AML-193 (cell line): ENCODE results near the gene SYCE1L.
A peak's percentile ranks its signal among the peaks of the same experiment; 100 is the strongest.
"Not testable (repeated sequence)": the region's sequence is repeated elsewhere in the genome, so short reads cannot be mapped to it uniquely, and the experiment has no call there.

ENCODE experiments used
- DNase-seq, 2 experiments: peaks; one replicate each; lab custom pipeline; 2025; lab: John Stamatoyannopoulos, UW

SYCE1L gene, protein sequence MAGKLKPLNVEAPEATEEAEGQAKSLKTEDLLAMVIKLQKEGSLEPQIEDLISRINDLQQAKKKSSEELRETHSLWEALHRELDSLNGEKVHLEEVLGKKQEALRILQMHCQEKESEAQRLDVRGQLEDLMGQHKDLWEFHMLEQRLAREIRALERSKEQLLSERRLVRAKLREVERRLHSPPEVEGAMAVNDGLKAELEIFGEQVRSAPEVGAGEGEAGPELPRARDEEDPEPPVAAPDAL

DNA sequence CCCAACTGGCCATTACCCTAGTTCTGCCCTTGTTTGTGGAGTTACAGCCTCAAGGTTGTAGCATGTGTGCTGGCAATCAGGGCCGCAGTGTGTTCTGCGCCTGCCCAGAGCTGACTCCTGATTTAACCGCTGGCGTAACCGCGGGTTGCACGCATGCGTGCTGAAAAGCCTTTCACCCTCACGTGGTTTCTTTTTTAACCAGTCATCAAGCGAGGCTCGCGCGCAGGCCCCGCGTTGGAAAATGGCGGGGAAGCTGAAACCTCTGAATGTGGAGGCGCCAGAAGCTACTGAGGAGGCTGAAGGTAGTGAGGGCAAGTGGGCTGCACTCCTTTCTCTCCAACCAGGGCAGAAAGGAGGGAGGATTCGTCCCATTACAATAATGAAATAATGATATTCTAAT, at the start of gene SYCE1L:
SYCE1L (plus strand) TSS at position 198 of the 400 bp plus-strand sequence; CDS start at position 242, 44 bp downstream.
- no peak for DNase-seq

DNA sequence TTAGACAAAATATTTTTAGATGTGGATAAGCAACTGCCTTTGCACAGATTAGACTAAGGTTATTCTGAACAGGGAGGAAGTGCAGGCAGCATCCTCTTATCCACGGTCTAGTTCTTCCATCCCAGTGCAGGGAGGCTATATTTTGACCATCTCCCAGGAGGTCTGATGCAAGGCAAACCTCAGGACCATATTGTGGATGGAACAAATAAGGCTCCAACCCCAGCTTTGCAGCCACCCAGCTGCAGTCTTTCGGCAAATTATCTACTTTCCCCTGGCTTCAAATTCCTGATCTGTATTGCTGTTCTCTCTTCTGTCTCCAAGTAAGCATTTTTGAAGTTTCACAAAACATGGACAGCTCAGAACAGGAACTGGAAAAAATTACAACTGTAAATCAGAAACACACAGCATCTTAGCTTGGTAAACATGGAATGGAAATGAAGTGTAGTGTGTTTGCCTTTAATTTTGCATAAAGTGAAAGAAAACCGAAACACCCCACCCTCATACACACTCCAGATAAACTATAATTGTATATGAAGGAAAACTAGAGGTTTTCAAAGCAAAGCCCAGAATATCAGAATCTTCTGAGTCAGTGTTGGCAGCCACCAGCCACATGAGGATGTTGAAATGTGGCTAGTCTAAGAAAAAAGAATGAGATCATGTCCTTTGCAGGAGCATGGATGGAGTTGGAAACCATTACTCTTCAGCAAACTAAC, 41.7 kb upstream of the SYCE1L start:
- DNase-seq: no peak

- DNase-seq: no peak
Observed at GRCh38 chr16:77158293-77158692, 40.9 kb upstream of the SYCE1L start.

GRCh38 chr16:77165006-77165405, 34.2 kb upstream of the SYCE1L start:
- DNase-seq: no peak

DNA sequence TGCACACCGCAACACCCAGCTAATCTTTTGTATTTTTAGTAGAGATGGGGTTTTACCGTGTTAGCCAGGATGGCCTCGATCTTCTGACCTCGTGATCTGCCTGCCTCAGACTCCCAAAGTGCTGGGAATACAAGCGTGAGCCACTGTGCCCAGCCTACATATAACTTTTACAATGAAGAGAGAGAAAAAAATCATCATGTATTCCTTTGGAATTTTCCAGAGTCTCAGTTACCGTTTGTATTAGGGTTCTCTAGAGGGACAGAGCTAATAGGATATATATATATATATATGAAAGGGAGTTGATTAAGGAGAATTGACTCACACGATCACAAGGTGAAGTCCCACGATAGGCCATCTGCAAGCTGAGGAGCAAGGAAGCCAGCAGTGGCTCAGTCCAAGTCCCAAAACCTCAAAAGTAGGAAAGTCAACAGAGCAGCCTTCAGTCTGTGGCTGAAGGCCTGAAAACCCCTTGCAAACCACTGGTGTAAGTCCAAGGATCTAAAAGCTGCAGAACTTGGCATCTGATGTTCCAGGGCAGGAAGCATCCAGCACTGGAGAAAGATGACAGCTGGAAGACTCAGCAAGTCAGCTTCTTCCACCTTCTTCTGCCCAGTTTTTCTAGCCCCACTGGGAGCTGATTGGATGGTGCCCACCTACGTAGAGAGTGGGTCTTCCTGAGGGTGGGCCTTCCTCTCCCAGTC, 33.5 kb upstream of the SYCE1L start:
- DNase-seq: not testable (repeated sequence)

DNA sequence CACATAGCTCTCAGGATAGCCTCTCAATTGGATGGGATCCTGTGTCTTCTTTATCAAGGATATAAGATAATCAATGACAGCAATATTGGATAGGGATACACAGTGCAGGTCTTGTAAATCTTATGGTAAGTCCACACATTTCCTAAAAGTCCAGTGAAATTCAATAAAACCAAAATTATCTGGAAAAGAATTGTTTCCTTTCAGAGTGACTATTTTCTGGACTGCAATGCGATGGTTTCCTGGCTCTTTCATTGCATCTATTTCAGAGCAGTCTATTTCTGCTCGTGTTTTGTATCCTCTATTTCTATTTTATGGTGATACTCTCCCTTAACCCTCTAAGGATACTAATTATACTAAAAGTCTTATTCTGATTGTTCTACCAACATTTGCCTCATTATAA, 32.5 kb upstream of the SYCE1L start:
- no peak for DNase-seq

GRCh38 chr16:77168901-77169300, 30.3 kb upstream of the SYCE1L start:
- DNase-seq: no peak

- peak; percentile 24 to 60 for DNase-seq
Observed at GRCh38 chr16:77169650-77170236, 29.5 kb upstream of the SYCE1L start.

GRCh38 chr16:77170805-77171204, 28.4 kb upstream of the SYCE1L start:
- DNase-seq: no peak

GRCh38 chr16:77171745-77172635, 27.2 kb upstream of the SYCE1L start:
- DNase-seq: peak; percentile 52 to 63

GRCh38 chr16:77172951-77173350, 26.3 kb upstream of the SYCE1L start:
- no peak for DNase-seq

DNA sequence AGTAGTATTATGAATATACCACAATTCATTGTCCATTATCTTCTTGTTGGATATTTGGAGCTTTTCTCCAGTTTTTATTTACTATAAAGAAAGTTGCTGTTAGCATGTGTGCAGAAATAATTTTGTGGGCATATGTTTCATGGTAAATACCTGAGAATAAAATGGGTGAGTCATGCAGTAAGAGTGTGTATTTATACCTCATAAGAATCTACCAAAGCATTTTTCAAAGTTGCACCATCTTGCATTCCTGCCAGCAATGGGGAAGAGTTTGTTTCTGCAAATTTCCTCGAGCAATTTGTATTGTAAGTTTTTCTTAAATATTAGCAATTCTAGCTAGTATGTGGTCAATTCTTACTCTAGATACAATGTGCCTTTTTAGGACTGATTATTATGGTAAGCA, 16.1 kb upstream of the SYCE1L start:
- no peak for DNase-seq

DNA sequence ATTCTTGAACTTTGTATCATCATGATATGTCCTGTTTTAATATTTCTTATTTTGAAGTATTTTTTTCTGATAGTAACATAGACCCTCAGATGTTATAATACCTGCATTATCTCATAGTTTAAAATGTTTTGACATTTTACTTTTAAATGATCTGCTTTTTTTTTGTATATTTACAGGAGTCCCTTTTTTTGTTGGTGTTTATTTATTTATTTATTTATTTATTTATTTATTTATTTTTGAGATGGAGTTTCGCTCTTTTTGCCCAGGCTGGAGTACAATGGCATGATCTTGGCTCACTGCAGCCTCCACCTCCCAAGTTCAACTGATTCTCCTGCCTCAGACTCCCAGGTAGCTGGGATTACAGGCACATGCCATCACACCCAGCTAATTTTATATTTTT, 12.9 kb upstream of the SYCE1L start:
- DNase-seq: not testable (repeated sequence)

DNA sequence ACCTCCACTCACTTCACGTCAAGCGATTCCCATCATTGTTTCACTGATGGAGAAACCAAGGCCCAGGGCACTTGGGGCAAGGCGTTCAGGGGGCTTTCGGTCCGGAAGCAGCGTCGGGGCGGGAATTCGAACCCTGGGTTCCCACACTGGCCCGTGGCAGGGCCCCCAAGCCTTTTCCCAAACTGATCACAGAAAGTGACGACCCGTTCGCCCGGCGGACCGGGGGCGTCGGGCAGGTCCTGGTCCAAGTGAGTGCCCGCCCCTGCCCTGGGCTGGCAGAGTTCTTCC, 9.1 kb upstream of the SYCE1L start:
- no peak for DNase-seq

DNA sequence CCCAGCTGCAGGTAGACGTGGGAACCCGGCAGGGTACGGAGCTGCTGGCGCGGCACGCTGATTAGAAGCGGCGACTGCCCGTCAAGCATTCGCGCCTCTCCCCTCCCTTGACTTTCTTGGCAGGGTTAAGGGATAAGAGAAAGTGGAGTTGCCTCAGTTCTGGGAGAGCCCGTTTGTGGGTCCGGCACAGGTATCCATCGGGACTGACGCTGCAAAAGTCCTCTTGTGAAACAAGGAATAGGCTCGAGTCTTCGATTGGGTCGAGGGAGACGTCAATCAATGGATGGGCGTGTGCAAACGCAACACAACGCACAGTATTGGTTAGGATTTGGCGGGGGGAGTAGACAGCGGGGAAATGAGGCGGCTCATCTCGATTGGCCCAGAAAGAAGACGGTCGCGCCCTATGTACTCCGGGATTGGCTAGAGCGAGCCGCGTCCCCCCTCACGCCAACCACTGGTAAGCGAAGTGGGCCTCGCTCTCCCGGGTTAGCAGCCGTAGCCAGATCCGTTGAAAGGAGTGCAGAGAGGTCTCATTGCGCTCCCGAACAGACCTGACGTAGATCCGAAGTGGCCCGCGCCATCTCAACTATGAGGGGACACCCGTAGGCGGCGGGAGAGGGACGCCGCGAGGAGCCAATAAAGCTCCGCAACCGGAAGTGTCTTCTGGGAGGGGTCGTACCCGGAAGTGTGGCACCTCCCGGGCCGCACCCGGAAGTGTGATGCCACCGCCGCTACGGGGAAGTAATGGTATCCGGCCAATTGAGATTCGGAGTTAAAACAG, 8.5 kb upstream of the SYCE1L start, which contains the start of gene MON1B:
MON1B (plus strand) TSS at position 713 of the 781 bp plus-strand sequence. CDS start 296 bp downstream, outside the sequence.
- DNase-seq: peak; percentile 97 to 98

- peak; percentile 42 to 49 for DNase-seq
Observed at GRCh38 chr16:77191259-77191969, 7.8 kb upstream of the SYCE1L start.

DNA sequence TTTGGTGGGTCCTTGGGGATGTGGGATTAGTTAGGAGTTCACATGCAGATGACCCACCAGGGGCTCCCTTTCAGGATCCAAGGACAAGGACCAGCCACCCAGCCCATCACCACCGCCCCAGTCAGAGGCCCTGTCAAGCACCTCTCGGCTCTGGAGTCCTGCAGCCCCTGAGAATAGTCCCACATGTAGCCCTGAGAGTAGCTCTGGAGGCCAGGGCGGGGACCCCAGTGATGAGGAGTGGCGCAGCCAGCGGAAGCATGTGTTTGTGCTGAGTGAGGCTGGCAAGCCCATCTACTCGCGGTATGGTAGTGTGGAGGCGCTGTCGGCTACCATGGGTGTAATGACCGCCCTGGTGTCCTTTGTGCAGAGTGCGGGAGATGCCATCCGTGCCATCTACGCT, 5.8 kb upstream of the SYCE1L start:
- DNase-seq: no peak

- DNase-seq: no peak
Observed at GRCh38 chr16:77194295-77195231, 4.6 kb upstream of the SYCE1L start.

- DNase-seq: no peak
Observed at GRCh38 chr16:77195411-77195810, 3.8 kb upstream of the SYCE1L start.
